HG03280 (cell line): Measurements from ENCODE around the gene KCTD12.
"Not testable (repeated sequence)": the region's sequence is repeated elsewhere in the genome, so short reads cannot be mapped to it uniquely, and the experiment has no call there.

Experiments used
- ATAC-seq: cut with Tn5 transposase; IDR thresholded peaks from one replicate; pipeline ENCODE4 v1.9.1; 2021; ENCODE audit warnings: mild to moderate bottlenecking, moderate library complexity; ENCODE audit not compliant: unreplicated experiment

The KCTD12 gene

DNA sequence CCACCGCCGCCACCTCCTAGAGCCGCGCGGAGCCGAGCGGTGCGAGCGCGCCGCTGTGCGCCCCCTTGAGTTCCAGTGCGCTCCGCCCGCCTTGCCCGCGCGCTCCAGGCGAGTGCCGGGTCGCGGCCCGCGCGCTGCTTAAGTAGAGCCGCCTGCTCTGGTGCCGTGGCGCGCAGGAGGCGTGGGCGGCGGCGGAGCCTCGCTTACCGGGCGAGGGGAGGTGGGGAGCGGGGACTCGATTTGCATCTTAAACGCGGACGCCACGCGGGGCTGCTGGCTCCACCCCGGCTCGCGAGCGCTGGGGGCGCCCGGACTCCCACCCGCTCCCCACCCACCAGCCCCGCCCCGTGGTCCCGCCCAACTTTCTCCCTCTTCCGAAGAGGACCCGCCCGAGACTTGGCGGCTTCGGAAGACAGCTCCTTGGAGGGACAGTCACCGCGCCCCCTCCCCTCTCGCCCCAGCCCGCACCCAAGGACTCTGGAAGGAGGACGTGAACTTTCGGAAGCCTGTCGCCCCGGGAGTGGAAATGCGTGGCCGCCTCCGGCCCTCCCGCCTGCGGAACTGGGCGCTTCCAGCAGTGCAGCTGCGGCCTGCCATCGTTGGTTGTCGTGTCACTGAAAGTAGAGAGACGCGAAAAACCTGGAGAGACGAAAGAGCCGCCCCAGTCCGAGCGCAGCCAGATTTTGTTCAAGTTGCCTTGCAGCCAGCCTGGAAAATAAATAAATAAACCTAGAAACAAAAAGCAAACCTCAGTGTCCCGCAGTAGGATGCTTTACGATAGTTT is at the start of gene KCTD12:
TSS of gene KCTD12 (minus strand) at position 114 of the 784 bp plus-strand sequence. CDS start 257 bp downstream, outside the sequence.
- ATAC-seq = peak; percentile 62

DNA sequence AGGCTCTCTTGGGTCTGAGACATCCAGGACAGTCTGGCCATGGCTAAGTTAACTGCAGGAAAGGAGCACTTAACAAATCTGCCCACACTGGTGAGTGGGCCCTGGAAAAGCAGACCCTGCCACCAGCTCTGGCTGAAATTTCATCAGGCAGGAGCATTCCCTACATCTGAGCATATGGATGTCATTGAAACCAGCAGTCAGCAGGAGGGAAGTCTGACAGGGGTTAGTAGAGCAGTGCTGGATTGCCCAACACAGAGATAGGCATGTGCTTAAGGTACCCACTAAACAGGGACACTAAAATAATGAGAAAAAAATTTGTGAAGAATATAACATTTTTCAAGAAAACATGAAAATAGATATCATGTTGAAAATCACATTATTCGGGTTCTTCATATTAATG is 48.5 kb upstream of the KCTD12 start:
- ATAC-seq = no peak

DNA sequence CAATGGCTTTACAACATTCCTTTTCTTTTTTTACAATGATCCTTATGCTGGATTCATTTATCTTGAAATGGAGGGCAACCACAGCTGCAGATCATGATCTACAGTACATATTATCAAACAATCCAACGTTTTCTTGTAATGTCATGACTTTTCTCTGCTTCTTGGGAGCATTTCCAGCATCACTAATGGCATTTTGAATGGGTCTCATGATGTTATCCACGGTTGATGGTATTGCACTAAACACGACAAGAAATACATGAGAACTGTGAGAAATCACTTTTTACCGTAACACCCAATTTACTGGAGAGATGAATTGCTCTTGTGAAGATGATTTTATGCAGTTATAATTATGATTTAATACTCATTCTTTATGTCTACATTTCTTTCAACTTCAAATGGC is 45.9 kb upstream of the KCTD12 start:
- no peak for ATAC-seq

GRCh38 chr13:76929851-76930374 is 43.7 kb upstream of the KCTD12 start:
- no peak for ATAC-seq

DNA sequence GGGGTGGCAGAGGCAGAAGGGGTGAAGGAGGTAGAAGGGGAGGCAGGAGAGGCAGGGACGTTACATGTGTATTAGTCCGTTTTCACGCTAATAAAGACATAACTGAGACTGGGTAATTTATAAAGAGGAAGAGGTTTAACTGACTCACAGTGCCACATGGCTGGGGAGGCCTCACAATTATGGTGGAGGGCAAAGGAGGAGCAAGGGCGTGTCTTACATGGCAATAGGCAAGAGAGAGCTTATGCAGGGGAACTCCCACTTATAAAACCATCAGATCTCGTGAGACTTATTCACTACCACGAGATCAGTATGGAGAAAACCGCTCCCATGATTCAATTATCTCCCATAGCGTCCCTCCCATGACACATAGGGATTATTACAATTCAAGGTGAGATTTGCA is 43.1 kb upstream of the KCTD12 start:
- no peak for ATAC-seq

DNA sequence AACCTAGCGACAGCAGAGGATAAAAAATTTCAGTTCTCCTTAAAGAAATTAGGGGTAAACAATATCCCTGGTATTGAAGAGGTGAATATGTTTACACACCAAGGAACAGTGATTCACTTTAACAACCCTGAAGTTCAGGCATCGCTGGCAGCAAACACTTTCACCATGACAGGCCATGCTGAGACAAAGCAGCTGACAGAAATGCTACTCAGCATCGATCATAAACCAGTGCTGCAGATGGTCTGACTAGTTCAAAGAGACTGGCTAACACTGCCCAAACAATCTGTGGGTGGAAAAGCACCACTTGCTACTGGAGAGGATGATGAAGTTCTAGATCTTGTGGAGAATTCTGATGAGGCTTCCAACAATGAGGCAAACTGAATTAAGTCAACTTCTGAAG is 42.3 kb upstream of the KCTD12 start:
- no peak for ATAC-seq

DNA sequence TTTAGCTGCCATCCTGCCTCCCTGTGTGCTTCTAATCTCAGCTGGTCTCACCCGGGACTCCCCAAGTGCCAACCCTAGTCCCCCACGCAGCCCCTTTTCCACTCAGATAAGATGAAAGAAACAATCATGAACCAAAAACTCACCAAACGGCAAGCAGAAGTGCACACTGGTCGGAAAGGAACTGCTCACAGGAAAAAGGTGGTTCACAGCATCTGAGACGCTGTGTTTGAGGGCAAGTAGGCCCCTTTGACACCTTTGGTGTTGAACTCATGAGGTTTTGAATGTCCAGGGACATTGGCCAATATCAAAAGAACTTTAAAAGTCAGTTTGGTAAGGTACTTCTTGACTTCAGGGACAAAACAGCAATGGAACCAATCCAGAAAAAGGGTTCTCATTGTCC is 41.8 kb upstream of the KCTD12 start:
- ATAC-seq = no peak

DNA sequence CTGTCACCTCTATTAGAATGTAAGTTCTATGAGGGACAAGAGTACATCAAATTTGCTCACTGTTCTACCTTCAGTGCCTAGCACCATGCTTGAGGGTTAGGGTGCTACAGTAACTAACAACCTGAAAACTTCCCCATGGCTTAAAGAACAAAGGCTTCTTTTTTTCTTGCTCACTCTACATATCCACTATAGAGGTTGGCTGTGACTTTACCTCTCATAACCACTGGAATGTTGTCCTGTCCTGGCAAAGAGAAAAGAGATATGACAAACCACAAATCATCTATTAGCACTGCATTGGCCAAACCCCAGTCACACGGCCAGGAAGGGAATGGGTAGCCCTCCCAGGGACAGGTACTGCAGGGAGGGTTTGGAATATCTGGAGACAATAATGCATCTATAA is 38.9 kb upstream of the KCTD12 start:
- no peak for ATAC-seq

GRCh38 chr13:76921516-76921915 is 35.3 kb upstream of the KCTD12 start:
- ATAC-seq = no peak

DNA sequence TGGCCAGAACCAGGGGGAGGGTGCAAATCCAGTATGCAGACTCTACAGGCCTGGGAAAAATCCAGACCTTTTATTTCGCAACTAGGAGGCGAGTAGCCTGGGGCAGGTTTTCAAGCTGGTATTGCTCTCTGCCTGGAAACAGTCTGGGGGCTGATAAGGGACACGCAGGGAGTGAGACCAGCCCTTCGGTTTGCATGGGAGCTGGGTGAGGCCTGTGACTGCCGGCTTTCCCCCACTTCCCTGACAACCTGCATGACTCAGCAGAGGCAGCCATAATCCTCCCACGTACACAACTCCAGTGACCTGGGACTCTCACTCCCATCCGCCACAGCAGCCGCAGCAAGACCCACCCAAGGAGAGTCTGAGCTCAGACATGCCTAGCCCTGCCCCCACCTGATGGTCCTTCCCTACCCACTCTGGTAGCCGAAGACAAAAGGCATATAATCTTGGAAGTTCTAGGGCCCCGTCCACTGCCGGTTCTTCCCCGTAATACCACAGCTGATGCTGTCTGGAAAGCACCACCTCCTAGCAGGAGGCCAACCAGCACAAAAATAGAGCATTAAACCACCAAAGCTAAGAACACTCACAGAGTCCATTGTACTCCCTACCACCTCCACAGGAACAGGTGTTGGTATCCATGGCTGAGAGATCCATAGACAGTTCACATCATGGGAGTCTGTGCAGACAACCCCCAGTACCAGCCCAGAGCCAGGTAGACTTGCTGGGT is 31.7 kb upstream of the KCTD12 start:
- not testable (repeated sequence) for ATAC-seq

- no peak for ATAC-seq
Observed at GRCh38 chr13:76917095-76917494, 30.9 kb upstream of the KCTD12 start.

DNA sequence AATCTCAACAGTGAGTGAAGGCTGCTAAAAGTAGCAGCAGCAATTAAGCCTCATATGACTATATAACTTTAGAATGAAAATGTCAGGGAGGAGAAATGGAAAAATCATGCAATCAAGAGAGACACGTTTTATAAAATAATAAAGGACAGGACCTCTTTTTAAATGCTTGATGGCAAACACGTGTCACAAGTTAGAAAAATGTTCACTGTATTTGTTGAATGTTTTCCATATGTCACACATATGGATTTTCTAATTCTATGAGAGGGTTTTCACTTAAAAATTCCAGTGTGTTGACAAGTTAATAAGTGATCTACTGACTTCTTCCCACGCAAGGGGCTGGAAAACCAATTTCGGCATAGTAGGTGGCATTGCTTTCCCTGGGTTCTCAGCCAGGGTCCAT is 27.7 kb upstream of the KCTD12 start:
- ATAC-seq = no peak

DNA sequence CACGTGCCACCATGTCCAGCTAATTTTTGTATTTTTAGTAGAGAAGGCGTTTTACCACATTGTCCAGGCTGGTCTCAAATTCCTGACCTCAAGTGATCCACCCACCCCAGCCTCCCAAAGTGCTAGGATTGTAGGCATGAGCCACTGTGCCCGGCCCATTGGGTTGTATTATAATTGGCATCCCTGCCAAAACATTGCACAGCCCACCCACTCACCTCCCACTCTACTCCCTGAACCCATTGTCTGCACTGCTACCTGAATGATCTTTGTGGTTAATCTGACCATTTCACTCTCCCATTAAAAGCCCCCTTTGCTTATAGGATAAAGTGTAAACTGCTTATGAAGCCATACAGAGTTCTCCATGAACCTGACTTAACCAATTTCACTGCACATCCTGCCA is 26.3 kb upstream of the KCTD12 start:
- no peak for ATAC-seq

DNA sequence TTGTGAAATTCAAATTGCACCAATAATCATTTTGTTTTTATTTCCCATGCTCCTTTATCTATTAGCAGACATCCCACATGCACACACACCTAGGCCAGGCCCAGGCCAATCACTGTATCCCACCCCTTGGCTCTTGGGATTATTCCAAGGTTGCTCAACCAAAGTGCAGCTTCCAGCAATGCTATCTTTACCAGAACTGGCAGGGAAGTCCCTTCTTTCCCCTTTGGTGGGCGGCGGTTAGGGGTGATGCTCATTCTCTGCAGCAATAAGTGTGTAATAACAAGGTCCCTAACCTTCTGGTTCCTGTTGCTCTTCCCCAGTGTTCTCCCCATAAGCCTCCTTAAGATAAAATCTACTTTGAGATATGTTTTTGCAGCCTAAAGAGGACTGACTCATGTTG is 18.3 kb upstream of the KCTD12 start:
- ATAC-seq = no peak

- peak; percentile 97 for ATAC-seq
Observed at GRCh38 chr13:76903544-76904162, 17.4 kb upstream of the KCTD12 start.

DNA sequence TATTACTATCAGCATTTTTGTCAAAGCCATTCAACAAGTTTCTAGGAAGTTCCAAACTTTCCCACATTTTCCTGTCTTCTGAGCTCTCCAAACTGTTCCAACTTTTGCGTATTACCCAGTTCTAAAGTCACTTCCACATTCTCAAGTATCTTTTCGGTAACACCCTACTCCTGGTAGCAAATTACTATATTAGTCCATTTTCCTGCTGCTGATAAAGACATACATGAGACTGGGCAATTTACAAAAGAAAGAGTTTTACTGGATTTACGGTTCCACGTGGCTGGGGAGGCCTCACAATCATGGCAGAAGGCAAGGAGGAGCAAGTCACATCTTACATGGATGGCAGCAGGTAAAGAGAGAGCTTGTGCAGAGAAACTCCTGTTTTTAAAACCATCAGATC is 12.9 kb upstream of the KCTD12 start:
- ATAC-seq = not testable (repeated sequence)

- ATAC-seq = not testable (repeated sequence)
Observed at GRCh38 chr13:76897171-76897570, 11.0 kb upstream of the KCTD12 start.

DNA sequence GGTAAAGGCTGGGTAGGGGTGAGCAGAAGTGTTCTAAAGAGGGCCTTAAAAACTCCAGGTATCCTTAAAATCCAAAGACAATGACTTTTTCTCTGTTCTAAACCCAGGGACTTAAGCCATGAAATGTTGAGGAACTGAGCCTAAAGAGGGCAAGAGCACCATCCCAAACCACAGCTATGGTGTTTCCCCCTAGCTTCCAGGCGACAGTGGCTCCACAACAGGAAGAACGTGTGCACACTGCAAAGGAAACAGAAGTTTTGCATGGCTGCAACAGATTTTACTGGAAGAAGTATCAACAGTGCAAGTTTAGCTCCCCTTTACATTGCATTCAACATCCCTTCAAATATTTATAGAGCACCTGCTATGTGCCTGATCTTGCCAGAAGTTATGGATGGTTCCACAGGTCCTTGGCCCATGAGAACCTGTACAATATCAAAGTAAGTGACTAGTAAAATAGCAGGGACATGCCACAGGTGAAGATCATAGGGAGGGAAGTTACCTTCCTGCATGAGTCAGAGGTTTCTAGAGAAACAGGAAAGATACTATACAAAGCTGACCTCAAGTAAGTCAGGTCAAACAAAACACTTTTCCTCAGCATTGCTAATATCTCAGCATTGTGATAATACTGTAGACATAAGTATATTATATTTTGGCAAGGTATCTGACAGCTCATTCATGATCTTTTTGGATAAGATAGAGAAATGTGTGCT is 8.4 kb upstream of the KCTD12 start:
- no peak for ATAC-seq

DNA sequence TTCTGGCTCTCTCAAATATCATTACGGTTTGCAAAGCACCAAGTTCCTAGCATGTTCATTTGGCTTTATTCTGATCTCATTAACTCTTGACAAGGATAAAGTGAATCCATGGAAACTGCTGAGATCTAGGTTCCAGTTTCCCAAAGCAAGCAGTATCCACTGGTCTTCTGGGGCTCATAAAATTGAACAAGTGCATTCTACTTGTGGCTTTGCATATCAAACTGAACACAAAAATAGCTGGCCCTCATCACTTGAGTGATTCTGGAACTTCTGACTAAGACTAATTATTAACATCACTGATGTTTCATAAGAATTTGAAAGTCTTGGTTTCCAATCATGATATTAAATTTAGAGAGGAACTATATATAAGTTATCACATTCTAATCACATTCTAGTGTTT is 6.3 kb upstream of the KCTD12 start:
- no peak for ATAC-seq

DNA sequence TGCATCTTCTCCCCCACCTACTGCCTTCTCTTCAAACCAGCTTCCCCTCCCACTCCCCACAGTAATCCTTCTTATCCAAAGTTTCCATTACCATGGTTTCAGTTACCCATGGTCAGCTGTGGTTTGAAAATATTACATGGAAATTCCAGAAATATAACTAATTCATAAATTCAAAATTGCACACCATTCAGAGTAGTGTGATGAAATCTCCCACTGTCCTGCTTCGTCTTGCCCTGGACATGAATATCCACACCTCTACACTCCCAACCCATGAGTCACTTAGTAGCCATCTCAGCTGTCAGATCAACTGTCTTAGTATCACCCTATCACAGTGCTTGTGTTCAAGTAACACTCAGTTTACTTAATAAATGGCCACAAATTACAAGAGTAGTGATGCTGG is 3.8 kb upstream of the KCTD12 start:
- ATAC-seq = no peak

DNA sequence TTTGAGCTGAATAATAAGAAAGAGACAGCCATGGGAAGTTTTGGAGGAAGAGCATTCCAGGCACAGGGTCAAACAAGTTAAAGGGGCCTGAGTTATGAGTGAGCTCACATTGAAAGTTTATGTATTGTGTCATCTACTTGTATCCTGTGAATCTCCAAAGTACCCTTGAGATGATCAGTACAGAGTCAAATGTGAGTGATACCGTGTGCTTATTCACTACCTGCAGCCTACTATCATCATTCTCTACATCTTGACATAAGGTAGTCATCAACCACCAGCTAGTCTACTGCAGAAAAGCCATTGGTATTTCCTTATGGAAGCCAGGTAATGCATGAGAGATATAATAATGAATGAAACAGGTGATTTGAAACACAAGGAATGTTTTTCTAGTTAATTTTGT is 3.0 kb upstream of the KCTD12 start:
- ATAC-seq = no peak
